NCI-H2081 (cell line): ENCODE measurements around the gene JPH4.

Experiments
- DNase-seq, 2 experiments: peaks; one replicate each; lab custom pipeline; 2025; lab: John Stamatoyannopoulos, UW

Gene JPH4

GRCh38 chr14:23579739-23580138, 1.1 kb upstream of the JPH4 start:
- DNase-seq, result no peak

- DNase-seq, result no peak
Measured at GRCh38 chr14:23579311-23579630, 681 bp upstream of the JPH4 start.

GRCh38 chr14:23577710-23578392, 739 bp downstream of the JPH4 start:
- no peak for DNase-seq

GRCh38 chr14:23577004-23577681, 1.4 kb downstream of the JPH4 start:
- DNase-seq, result no peak

- peak in 1 of 2 experiments; percentile 67 for DNase-seq
Measured at GRCh38 chr14:23573384-23574015, 5.1 kb downstream of the JPH4 start.

GRCh38 chr14:23572836-23573235, 5.8 kb downstream of the JPH4 start:
- DNase-seq, result no peak

GRCh38 chr14:23572524-23572828, 6.1 kb downstream of the JPH4 start:
- no peak for DNase-seq

GRCh38 chr14:23571701-23572523, 6.7 kb downstream of the JPH4 start:
- DNase-seq, result no peak

GRCh38 chr14:23570806-23571483, 7.6 kb downstream of the JPH4 start:
- DNase-seq, result no peak

GRCh38 chr14:23569443-23570151, 9.0 kb downstream of the JPH4 start:
- DNase-seq, result peak in 1 of 2 experiments; percentile 38

- peak in 1 of 2 experiments; percentile 6 for DNase-seq
Measured at GRCh38 chr14:23568600-23569331, 9.8 kb downstream of the JPH4 start.

GRCh38 chr14:23568021-23568599, 10.5 kb downstream of the JPH4 start:
- DNase-seq, result no peak

GRCh38 chr14:23567186-23568020, 11.2 kb downstream of the JPH4 start, which contains the start of gene AP1G2:
Gene AP1G2 (minus strand): TSS chr14:23567791. CDS start chr14:23567314, 477 bp downstream.
- peak; percentile 80 to 87 for DNase-seq

- no peak for DNase-seq
Measured at GRCh38 chr14:23566778-23567185, 11.8 kb downstream of the JPH4 start.

GRCh38 chr14:23566112-23566777, 12.3 kb downstream of the JPH4 start:
- no peak for DNase-seq

- no peak for DNase-seq
Measured at GRCh38 chr14:23565626-23566025, 13.0 kb downstream of the JPH4 start.

GRCh38 chr14:23564876-23565275, 13.7 kb downstream of the JPH4 start:
- no peak for DNase-seq

GRCh38 chr14:23564181-23564812, 14.3 kb downstream of the JPH4 start:
- no peak for DNase-seq
